ENCODE data around the gene SZT2.

The SZT2 gene

DNA sequence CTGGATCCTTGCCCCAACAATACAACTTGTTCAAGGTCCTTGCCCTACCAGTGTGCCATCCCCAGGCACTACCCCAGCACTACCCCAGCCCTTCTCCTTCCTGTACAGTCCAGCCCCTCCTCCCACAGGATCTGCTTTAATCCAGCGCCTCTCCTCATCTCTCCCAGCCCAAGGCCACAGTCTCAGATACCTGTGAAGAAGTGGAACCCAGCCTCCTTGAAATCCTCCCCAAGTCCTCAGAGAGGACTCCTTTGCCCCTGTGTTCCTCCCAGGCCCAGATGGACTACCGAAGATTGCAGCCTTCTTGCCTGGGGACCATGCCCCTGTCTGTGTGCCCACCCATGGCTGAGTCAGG, 37.4 kb upstream of the SZT2 start:
- no peak overlapping the region for H3K4me3 ChIP-seq (ENCODE audit: low read depth, low read length)
- TF ChIP-seq MAX (IDR thresholded peaks at IDR 0.05; ENCODE audit: low read depth, low read length) (no peak), CTCF (IDR thresholded peaks at IDR 0.05; ENCODE audit: low read depth, low read length) (no peak), MYC (IDR thresholded peaks at IDR 0.05; ENCODE audit: low read depth, low read length) (no peak), POLR2A (IDR thresholded peaks at IDR 0.05; ENCODE audit: extremely low read depth, insufficient read length) (no peak)
- no peak for DNase-seq (ENCODE audit: low read depth)

- DNase-seq (ENCODE audit: low read depth), result no peak
- TF ChIP-seq CTCF (IDR thresholded peaks at IDR 0.05; ENCODE audit: low read depth, low read length) (no peak), MAX (IDR thresholded peaks at IDR 0.05; ENCODE audit: low read depth, low read length) (no peak), MYC (IDR thresholded peaks at IDR 0.05; ENCODE audit: low read depth, low read length) (no peak), POLR2A (IDR thresholded peaks at IDR 0.05; ENCODE audit: extremely low read depth, insufficient read length) (no peak)
- H3K4me3 ChIP-seq (ENCODE audit: low read depth, low read length), result no peak overlapping the region
These were observed 36.8 kb upstream of the SZT2 start for GRCh38 chr1:43352881-43353280.

DNA sequence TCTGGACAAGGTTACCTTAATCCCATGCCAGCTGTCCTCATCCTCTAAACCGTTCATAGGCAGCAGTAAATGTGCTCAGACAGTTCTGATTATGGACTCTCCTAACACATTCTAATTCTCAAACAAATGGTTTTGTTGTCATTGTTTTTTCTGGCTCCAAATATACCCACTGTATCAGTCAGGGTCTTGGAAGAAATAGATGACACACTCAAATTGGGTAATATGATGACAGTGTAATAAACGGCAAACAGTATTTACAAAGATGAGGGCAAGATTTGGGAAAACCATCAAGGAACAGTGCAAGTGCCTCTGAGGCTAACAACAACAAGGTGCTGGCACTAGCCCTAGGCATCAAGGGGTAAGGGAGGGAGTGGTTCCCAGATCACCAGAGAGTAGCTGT, 35.2 kb upstream of the SZT2 start:
- no peak for DNase-seq (ENCODE audit: low read depth)
- TF ChIP-seq MAX (IDR thresholded peaks at IDR 0.05; ENCODE audit: low read depth, low read length), result no peak
- no peak for TF ChIP-seq CTCF (IDR thresholded peaks at IDR 0.05; ENCODE audit: low read depth, low read length)
- TF ChIP-seq POLR2A (IDR thresholded peaks at IDR 0.05; ENCODE audit: extremely low read depth, insufficient read length), result no peak
- TF ChIP-seq MYC (IDR thresholded peaks at IDR 0.05; ENCODE audit: low read depth, low read length), result no peak
- H3K4me3 ChIP-seq (ENCODE audit: low read depth, low read length), result no peak overlapping the region

- TF ChIP-seq MYC (IDR thresholded peaks at IDR 0.05; ENCODE audit: low read depth, low read length), result no peak
- no peak for TF ChIP-seq MAX (IDR thresholded peaks at IDR 0.05; ENCODE audit: low read depth, low read length)
- TF ChIP-seq POLR2A (IDR thresholded peaks at IDR 0.05; ENCODE audit: extremely low read depth, insufficient read length), result no peak
- no peak for TF ChIP-seq CTCF (IDR thresholded peaks at IDR 0.05; ENCODE audit: low read depth, low read length)
These were observed 34.8 kb upstream of the SZT2 start for GRCh38 chr1:43354936-43355335.

DNA sequence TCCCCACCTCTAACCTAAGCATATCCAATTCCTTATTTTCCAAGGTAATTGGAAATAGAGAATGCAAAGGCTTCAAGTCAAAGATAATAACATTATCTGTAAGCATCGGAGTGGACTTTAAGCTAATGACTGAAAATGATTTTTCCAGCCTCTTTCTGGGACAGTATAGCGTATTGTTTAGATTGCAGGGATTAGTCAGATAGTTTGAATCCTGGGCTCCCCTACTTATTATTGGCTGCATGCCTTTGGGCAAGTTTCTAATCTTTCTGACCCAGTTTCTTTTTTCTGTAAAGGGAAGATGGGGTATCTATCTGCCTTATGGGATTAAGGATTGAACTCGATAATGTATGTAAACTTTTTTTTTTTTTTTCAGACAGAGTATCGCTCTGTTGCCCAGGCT, 32.4 kb upstream of the SZT2 start:
- DNase-seq (ENCODE audit: low read depth), result no peak

More at GRCh38 chr1:43354936-43355335, 34.8 kb upstream of the SZT2 start:
- H3K4me3 ChIP-seq (ENCODE audit: low read depth, low read length), result no peak overlapping the region
- no peak for DNase-seq (ENCODE audit: low read depth)

More for the DNA sequence above, 32.4 kb upstream of the SZT2 start:
- no peak overlapping the region for H3K4me3 ChIP-seq (ENCODE audit: low read depth, low read length)
- TF ChIP-seq MYC (IDR thresholded peaks at IDR 0.05; ENCODE audit: low read depth, low read length), result no peak
- no peak for TF ChIP-seq MAX (IDR thresholded peaks at IDR 0.05; ENCODE audit: low read depth, low read length)
- no peak for TF ChIP-seq POLR2A (IDR thresholded peaks at IDR 0.05; ENCODE audit: extremely low read depth, insufficient read length)
- TF ChIP-seq CTCF (IDR thresholded peaks at IDR 0.05; ENCODE audit: low read depth, low read length), result no peak

Data from NB4 (cell line).